ENCODE measurements around the gene TIE1.
"Not testable (repeated sequence)": the region's sequence is repeated elsewhere in the genome, so short reads cannot be mapped to it uniquely, and the experiment has no call there.

Gene TIE1

DNA sequence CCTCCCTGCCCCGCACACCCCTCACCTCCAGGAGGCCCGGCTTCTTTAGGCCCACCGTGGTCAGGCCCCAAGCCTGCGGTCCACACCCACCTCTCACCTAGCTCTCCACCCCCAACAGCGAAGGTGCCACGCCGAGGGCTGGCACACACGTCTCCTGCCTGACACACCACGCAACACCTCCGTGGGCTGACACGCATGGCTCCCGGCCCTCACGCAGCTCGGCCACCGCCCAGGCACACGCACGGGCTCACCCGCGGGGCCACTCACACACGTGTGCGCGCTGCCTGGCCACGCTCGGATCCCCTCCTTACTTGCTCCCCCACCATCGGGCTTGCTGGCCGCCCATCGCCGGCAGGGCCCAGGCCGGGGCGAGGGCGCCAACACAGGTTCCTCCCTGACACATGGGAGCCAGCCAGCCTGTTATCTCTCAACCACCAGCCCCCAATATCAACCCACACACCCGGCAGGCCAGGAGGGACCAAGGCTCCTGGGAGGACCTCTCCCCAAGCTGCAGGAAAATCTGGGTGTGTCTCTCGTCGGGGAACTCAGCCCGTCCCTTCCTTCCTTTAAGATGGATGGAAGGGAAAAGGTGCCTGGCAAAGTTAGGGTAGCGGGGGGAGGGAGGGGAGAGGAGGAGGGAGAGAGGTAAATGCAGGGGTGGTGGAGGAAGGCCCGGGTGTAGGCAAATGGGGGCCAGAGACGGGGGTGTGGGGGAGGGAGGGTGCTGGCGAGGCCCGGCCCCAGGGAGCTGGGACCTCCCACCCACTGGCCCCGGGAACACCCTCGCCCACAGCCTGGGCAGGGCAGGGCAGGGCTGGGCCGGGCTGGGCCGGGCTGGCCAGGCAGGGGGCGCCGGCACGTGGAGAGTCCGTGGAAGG is 66.5 kb downstream of the TIE1 start:
- Histone ChIP-seq H3K9ac (ENCODE audit: low read depth in 1 of 2, low read length in 2 of 2) (peak overlapping the region; percentile 96 to 99), H3K36me3 (ENCODE audit: control insufficient read depth in 1 of 2, insufficient read depth in 2 of 2, low read length in 2 of 2) (peaks cover 20 to 33% of the 10 kb centered on the region in 2 donors), H3K27ac (ENCODE audit: low read depth, low read length) (peak overlapping the region; percentile 94), H3K4me3 (ENCODE audit: low read depth in 1 of 2, low read length in 2 of 2) (peak overlapping the region; percentile 90 to 92), H3K9me3 (ENCODE audit: control insufficient read depth in 1 of 2, low read length in 2 of 2) (no peaks in the 10 kb centered on the region), H3K4me1 (ENCODE audit: control insufficient read depth in 1 of 2, insufficient read depth in 2 of 2, low read length in 2 of 2) (peaks cover 36 to 42% of the 10 kb centered on the region in 2 donors), H3K27me3 (ENCODE audit: control insufficient read depth in 1 of 2, insufficient read depth in 2 of 2, low read length in 2 of 2) (no peaks in the 10 kb centered on the region)

- no peaks in the 10 kb centered on the region for H3K27me3 ChIP-seq (ENCODE audit: control insufficient read depth in 1 of 2, insufficient read depth in 2 of 2, low read length in 2 of 2)
Observed at GRCh38 chr1:43367904-43368645, 67.3 kb downstream of the TIE1 start, which contains the start of gene ELOVL1. Gene ELOVL1, minus strand, starts transcription at chr1:43368011. Its CDS starts 2,402 bp downstream, at chr1:43365609.

GRCh38 chr1:43368646-43369020 is 67.9 kb downstream of the TIE1 start:
- Histone ChIP-seq H3K36me3 (ENCODE audit: control insufficient read depth in 1 of 2, insufficient read depth in 2 of 2, low read length in 2 of 2) (peaks cover 17 to 19% of the 10 kb centered on the region in 2 donors), H3K9me3 (ENCODE audit: control insufficient read depth in 1 of 2, low read length in 2 of 2) (no peaks in the 10 kb centered on the region), H3K27me3 (ENCODE audit: control insufficient read depth in 1 of 2, insufficient read depth in 2 of 2, low read length in 2 of 2) (no peaks in the 10 kb centered on the region), H3K27ac (ENCODE audit: low read depth, low read length) (peak overlapping the region; percentile 87), H3K4me3 (ENCODE audit: low read depth in 1 of 2, low read length in 2 of 2) (peak overlapping the region; percentile 67 to 79), H3K4me1 (ENCODE audit: control insufficient read depth in 1 of 2, insufficient read depth in 2 of 2, low read length in 2 of 2) (peaks cover 37 to 41% of the 10 kb centered on the region in 2 donors), H3K9ac (ENCODE audit: low read depth in 1 of 2, low read length in 2 of 2) (peak overlapping the region; percentile 74 to 89)

More at GRCh38 chr1:43367904-43368645, 67.3 kb downstream of the TIE1 start, which contains the start of gene ELOVL1:
- H3K27ac ChIP-seq (ENCODE audit: low read depth, low read length), result peak within 1 kb of the TSS; percentile 94
- peaks cover 20 to 25% of the 10 kb centered on the region in 2 donors for H3K36me3 ChIP-seq (ENCODE audit: control insufficient read depth in 1 of 2, insufficient read depth in 2 of 2, low read length in 2 of 2)
- peak within 1 kb of the TSS; percentile 96 to 99 for H3K9ac ChIP-seq (ENCODE audit: low read depth in 1 of 2, low read length in 2 of 2)
- H3K9me3 ChIP-seq (ENCODE audit: control insufficient read depth in 1 of 2, low read length in 2 of 2), result no peaks in the 10 kb centered on the region
- peaks cover 37 to 42% of the 10 kb centered on the region in 2 donors for H3K4me1 ChIP-seq (ENCODE audit: control insufficient read depth in 1 of 2, insufficient read depth in 2 of 2, low read length in 2 of 2)
- H3K4me3 ChIP-seq (ENCODE audit: low read depth in 1 of 2, low read length in 2 of 2), result peak within 1 kb of the TSS; percentile 90 to 92

- H3K27ac ChIP-seq (ENCODE audit: low read depth, low read length); H3K4me3 ChIP-seq (ENCODE audit: low read depth in 1 of 2, low read length in 2 of 2); H3K36me3 ChIP-seq (ENCODE audit: control insufficient read depth in 1 of 2, insufficient read depth in 2 of 2, low read length in 2 of 2); H3K9ac ChIP-seq (ENCODE audit: low read depth in 1 of 2, low read length in 2 of 2); H3K27me3 ChIP-seq (ENCODE audit: control insufficient read depth in 1 of 2, insufficient read depth in 2 of 2, low read length in 2 of 2); H3K9me3 ChIP-seq (ENCODE audit: control insufficient read depth in 1 of 2, low read length in 2 of 2): not testable (repeated sequence)
- H3K4me1 ChIP-seq (ENCODE audit: control insufficient read depth in 1 of 2, insufficient read depth in 2 of 2, low read length in 2 of 2), result peaks cover 34% of the 10 kb centered on the region in 2 donors
Observed at GRCh38 chr1:43369779-43370178, 69.0 kb downstream of the TIE1 start.

DNA sequence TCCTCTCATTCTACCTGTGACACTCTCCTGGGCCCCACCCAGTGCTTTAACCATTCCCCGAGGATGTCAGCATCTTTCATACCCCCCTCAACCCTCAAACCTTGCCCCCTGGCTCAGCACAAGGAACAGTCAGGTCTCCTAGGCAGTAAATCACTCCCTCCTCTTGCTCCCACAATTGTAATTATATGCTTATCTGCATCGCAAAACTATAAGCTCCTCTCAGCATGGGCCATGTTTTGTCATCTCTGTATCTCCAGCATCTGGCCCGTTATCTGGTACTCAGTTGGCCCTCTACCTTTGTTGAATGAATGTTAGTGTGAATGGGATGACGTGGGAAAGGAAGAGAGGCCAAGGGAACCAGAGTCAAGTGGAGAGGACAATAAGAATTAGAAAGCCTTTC is 69.8 kb downstream of the TIE1 start:
- no peaks in the 10 kb centered on the region for H3K9me3 ChIP-seq (ENCODE audit: control insufficient read depth in 1 of 2, low read length in 2 of 2)
- H3K4me1 ChIP-seq (ENCODE audit: control insufficient read depth in 1 of 2, insufficient read depth in 2 of 2, low read length in 2 of 2), result peaks cover 30% of the 10 kb centered on the region in 2 donors
- no peak overlapping the region for H3K9ac ChIP-seq (ENCODE audit: low read depth in 1 of 2, low read length in 2 of 2)
- H3K27me3 ChIP-seq (ENCODE audit: control insufficient read depth in 1 of 2, insufficient read depth in 2 of 2, low read length in 2 of 2), result no peaks in the 10 kb centered on the region
- H3K27ac ChIP-seq (ENCODE audit: low read depth, low read length), result no peak overlapping the region
- H3K36me3 ChIP-seq (ENCODE audit: control insufficient read depth in 1 of 2, insufficient read depth in 2 of 2, low read length in 2 of 2), result peaks cover 0 to under 1% of the 10 kb centered on the region in 2 donors
- no peak overlapping the region for H3K4me3 ChIP-seq (ENCODE audit: low read depth in 1 of 2, low read length in 2 of 2)

GRCh38 chr1:43372172-43372571 is 71.4 kb downstream of the TIE1 start:
- no peak overlapping the region for H3K9ac ChIP-seq (ENCODE audit: low read depth in 1 of 2, low read length in 2 of 2)
- no peak overlapping the region for H3K27ac ChIP-seq (ENCODE audit: low read depth, low read length)
- peaks cover 16 to 17% of the 10 kb centered on the region in 2 donors for H3K4me1 ChIP-seq (ENCODE audit: control insufficient read depth in 1 of 2, insufficient read depth in 2 of 2, low read length in 2 of 2)
- no peaks in the 10 kb centered on the region for H3K9me3 ChIP-seq (ENCODE audit: control insufficient read depth in 1 of 2, low read length in 2 of 2)
- no peaks in the 10 kb centered on the region for H3K27me3 ChIP-seq (ENCODE audit: control insufficient read depth in 1 of 2, insufficient read depth in 2 of 2, low read length in 2 of 2)
- peaks cover 0 to 3% of the 10 kb centered on the region in 2 donors for H3K36me3 ChIP-seq (ENCODE audit: control insufficient read depth in 1 of 2, insufficient read depth in 2 of 2, low read length in 2 of 2)
- no peak overlapping the region for H3K4me3 ChIP-seq (ENCODE audit: low read depth in 1 of 2, low read length in 2 of 2)

Measured in duodenal mucosa (tissue), 2 donors.